Skeletal muscle tissue (tissue), 4 donors: ENCODE results near the gene FAM20B. TPM values are rescaled to one million over a fixed set of nuclear protein-coding genes. Genes with fewer than 3 reads are reported as not detected.

Experiments
- H3K27ac ChIP-seq: one replicate; pipeline ENCODE4 v1.7.0; 2013; ENCODE audit warnings: mild to moderate bottlenecking, low read depth, low read length, inconsistent platforms
- H3K27me3 ChIP-seq, 3 donors: one replicate each; pipeline ENCODE4 v1.7.0; 2013; ENCODE audit warnings: low read length in 3 of 3; ENCODE audit not compliant: control insufficient read depth in 3 of 3, insufficient read depth in 3 of 3
- H3K36me3 ChIP-seq, 3 donors: one replicate each; pipeline ENCODE4 v1.7.0; 2013; ENCODE audit warnings: low read length in 3 of 3; ENCODE audit not compliant: control insufficient read depth in 3 of 3, insufficient read depth in 3 of 3
- H3K4me1 ChIP-seq, 3 donors: one replicate each; pipeline ENCODE4 v1.7.0; 2013; ENCODE audit warnings: low read length in 3 of 3, mild to moderate bottlenecking in 3 of 3; ENCODE audit not compliant: control insufficient read depth in 3 of 3, insufficient read depth in 3 of 3
- H3K4me3 ChIP-seq, 3 donors: one replicate each; pipeline ENCODE4 v1.7.0; 2013; ENCODE audit warnings: low read length in 3 of 3
- H3K9ac ChIP-seq, 3 donors: one replicate each; pipeline ENCODE4 v1.7.0; 2013; ENCODE audit warnings: low read length in 3 of 3, mild to moderate bottlenecking in 3 of 3, moderate library complexity in 2 of 3, low read depth in 1 of 3
- H3K9me3 ChIP-seq, 3 donors: one replicate each; pipeline ENCODE4 v1.7.0; 2013; ENCODE audit warnings: low read length in 3 of 3; ENCODE audit not compliant: control insufficient read depth in 3 of 3
- total RNA-seq: library from RNA; depleted of rRNA; stranded (reverse); fragments of >200 nt; gene quantifications from one replicate; pipeline ENCODE4 v1.2.3, GENCODE V29; 2014
- donor health status: Osteomylitis.

The FAM20B gene
- total RNA-seq, 1 donor from 2014 or later: 26.6 TPM

GRCh38 chr1:179103999-179104398, 78.3 kb downstream of the FAM20B start:
- H3K9me3 ChIP-seq: no peaks in the 10 kb centered on the region
- H3K4me3 ChIP-seq: no peak overlapping the region
- H3K27ac ChIP-seq: no peak overlapping the region
- H3K9ac ChIP-seq: no peak overlapping the region
- H3K36me3 ChIP-seq: peaks cover 11 to 21% (median 16%) of the 10 kb centered on the region in 3 donors
- no peaks in the 10 kb centered on the region for H3K27me3 ChIP-seq
- H3K4me1 ChIP-seq: peaks cover 13 to 25% (median 18%) of the 10 kb centered on the region in 3 donors

GRCh38 chr1:179104611-179105250, 79.0 kb downstream of the FAM20B start:
- Histone ChIP-seq H3K4me1 (peaks cover 13 to 25% (median 18%) of the 10 kb centered on the region in 3 donors), H3K36me3 (peaks cover 16 to 24% (median 16%) of the 10 kb centered on the region in 3 donors), H3K27me3 (no peaks in the 10 kb centered on the region), H3K9ac (no peak overlapping the region), H3K4me3 (no peak overlapping the region), H3K27ac (no peak overlapping the region), H3K9me3 (no peaks in the 10 kb centered on the region)

- Histone ChIP-seq H3K27ac (no peak overlapping the region), H3K9ac (no peak overlapping the region), H3K9me3 (no peaks in the 10 kb centered on the region), H3K36me3 (peaks cover 19 to 30% (median 22%) of the 10 kb centered on the region in 3 donors), H3K4me1 (peaks cover 13 to 25% (median 18%) of the 10 kb centered on the region in 3 donors), H3K27me3 (no peaks in the 10 kb centered on the region), H3K4me3 (no peak overlapping the region)
Observed at GRCh38 chr1:179105393-179105792, 79.7 kb downstream of the FAM20B start.

DNA sequence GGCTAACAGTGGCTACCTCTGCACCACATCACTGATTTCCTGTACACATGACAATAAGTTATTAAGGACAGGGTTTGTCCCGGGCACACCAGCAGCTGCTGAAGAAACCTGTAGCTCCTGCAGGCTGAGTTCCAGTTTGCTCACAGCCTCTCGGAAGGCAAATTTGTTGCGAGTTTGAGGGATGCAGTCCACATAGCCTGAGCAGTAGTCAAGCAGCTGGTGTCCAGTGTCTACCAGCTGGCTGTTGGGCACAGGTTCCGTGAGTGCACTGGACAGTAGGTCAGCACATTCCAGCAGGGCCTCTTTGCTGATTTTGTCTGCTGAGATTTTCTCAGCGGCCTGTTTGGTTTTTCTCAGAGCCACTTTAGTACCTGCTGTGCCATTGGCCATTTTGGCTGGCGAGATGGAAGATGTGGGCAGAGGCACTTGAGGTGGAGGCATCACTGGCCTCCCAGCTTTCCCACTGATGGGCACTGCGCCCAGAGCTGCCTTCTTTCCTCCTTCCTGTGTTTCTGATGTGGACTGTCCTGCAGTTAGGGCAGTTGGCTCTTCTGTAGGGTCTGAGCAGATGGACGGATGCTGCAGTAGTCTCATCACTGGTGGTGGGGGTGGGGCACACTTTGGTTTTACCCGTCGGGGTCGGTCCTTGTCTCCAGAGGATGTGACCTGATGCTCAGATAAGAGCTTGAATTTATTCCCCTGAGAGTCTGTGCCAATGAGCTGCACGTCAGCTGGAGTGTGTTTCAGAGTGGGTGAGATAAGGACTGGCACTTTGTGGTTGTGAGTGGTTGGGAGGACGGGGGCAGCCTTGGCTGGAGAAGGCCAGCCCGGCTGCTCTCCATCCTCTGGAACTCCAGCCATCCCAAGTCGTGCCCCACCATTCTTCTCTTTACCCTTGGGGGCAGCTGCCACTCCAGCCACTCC, 82.3 kb downstream of the FAM20B start:
- Histone ChIP-seq H3K4me3 (no peak overlapping the region), H3K9ac (no peak overlapping the region)

GRCh38 chr1:179108644-179109043, 83.0 kb downstream of the FAM20B start:
- Histone ChIP-seq H3K9ac (no peak overlapping the region), H3K27me3 (no peaks in the 10 kb centered on the region), H3K36me3 (peaks cover 27 to 46% (median 34%) of the 10 kb centered on the region in 3 donors), H3K4me1 (peaks cover 13 to 23% (median 18%) of the 10 kb centered on the region in 3 donors), H3K27ac (no peak overlapping the region), H3K4me3 (no peak overlapping the region), H3K9me3 (no peaks in the 10 kb centered on the region)

More for the DNA sequence above, 82.3 kb downstream of the FAM20B start:
- no peak overlapping the region for H3K27ac ChIP-seq
- H3K4me1 ChIP-seq: peaks cover 13 to 23% (median 18%) of the 10 kb centered on the region in 3 donors
- H3K36me3 ChIP-seq: peaks cover 27 to 46% (median 34%) of the 10 kb centered on the region in 3 donors
- H3K27me3 ChIP-seq: no peaks in the 10 kb centered on the region
- no peaks in the 10 kb centered on the region for H3K9me3 ChIP-seq

- Histone ChIP-seq H3K27me3 (no peaks in the 10 kb centered on the region), H3K4me3 (no peak overlapping the region), H3K9ac (no peak overlapping the region), H3K27ac (no peak overlapping the region), H3K9me3 (no peaks in the 10 kb centered on the region), H3K4me1 (no peaks in the 10 kb centered on the region), H3K36me3 (peaks cover 27 to 48% (median 29%) of the 10 kb centered on the region in 3 donors)
Observed at GRCh38 chr1:179115181-179115580, 89.5 kb downstream of the FAM20B start.

DNA sequence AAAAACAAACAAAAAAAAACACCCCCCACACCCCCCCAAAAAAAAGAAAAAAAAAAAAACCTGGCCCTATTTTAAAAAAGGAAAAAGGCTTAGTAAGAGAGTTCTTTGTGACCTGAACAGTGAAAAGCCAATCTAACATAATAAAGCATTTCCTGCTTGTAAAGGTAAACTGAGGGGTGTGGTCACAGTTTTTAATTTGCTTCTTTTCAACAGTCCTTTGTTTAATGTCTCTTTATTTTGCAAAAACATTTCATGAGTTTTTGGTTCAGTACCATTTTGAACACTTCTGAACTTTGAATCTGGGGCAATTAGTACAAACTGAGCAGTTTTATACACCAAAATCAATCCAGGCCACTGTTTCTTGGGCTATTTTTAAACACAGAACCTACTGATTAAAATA, 93.8 kb downstream of the FAM20B start:
- H3K9me3 ChIP-seq: no peaks in the 10 kb centered on the region
- peaks cover 19 to 27% (median 19%) of the 10 kb centered on the region in 3 donors for H3K36me3 ChIP-seq

GRCh38 chr1:179120736-179121135, 95.0 kb downstream of the FAM20B start:
- Histone ChIP-seq H3K9ac (no peak overlapping the region), H3K36me3 (peaks cover 16 to 23% (median 18%) of the 10 kb centered on the region in 3 donors), H3K27ac (no peak overlapping the region), H3K27me3 (no peaks in the 10 kb centered on the region), H3K4me1 (no peaks in the 10 kb centered on the region), H3K4me3 (no peak overlapping the region), H3K9me3 (no peaks in the 10 kb centered on the region)

More for the DNA sequence above, 93.8 kb downstream of the FAM20B start:
- Histone ChIP-seq H3K9ac (no peak overlapping the region), H3K27me3 (no peaks in the 10 kb centered on the region), H3K4me1 (no peaks in the 10 kb centered on the region), H3K27ac (no peak overlapping the region), H3K4me3 (no peak overlapping the region)

- Histone ChIP-seq H3K9me3 (no peaks in the 10 kb centered on the region), H3K27me3 (no peaks in the 10 kb centered on the region), H3K4me1 (peaks cover 0 to 2% (median 0%) of the 10 kb centered on the region in 3 donors), H3K36me3 (peaks cover 15 to 26% (median 16%) of the 10 kb centered on the region in 3 donors), H3K27ac (no peak overlapping the region), H3K4me3 (no peak overlapping the region), H3K9ac (no peak overlapping the region)
Observed at GRCh38 chr1:179121159-179121938, 95.7 kb downstream of the FAM20B start.
